Chondrocyte (in vitro differentiated cells): ENCODE data around the gene NCBP3. TPM values are rescaled to one million over a fixed set of nuclear protein-coding genes. Genes with fewer than 3 reads are reported as not detected.
A peak's percentile ranks its signal among the peaks of the same experiment; 100 is the strongest.
"Not testable (repeated sequence)": the region's sequence is repeated elsewhere in the genome, so short reads cannot be mapped to it uniquely, and the experiment has no call there.

Experiments
- DNase-seq: peaks from one replicate; pipeline ENCODE4 v3.0.0; 2021; ENCODE audit warnings: mixed read lengths, low spot score
- H3K27ac Mint-ChIP-seq: one replicate; pipeline ENCODE4 v1.8.0; 2021; ENCODE audit warnings: mild to moderate bottlenecking, moderate library complexity, mixed read lengths; ENCODE audit not compliant: unreplicated experiment
- H3K27me3 Mint-ChIP-seq: 2 replicates; pipeline ENCODE4 v1.8.0; 2021; ENCODE audit warnings: low read depth, mixed read lengths
- H3K36me3 Mint-ChIP-seq: 2 replicates; pipeline ENCODE4 v1.8.0; 2021; ENCODE audit warnings: low read depth, mixed read lengths
- H3K4me1 Mint-ChIP-seq: 2 replicates; pipeline ENCODE4 v1.8.0; 2021; ENCODE audit warnings: low read depth, mild to moderate bottlenecking, mixed read lengths
- H3K4me3 Mint-ChIP-seq: one replicate; pipeline ENCODE4 v1.8.0; 2021; ENCODE audit warnings: mild to moderate bottlenecking, moderate library complexity, mixed read lengths; ENCODE audit not compliant: unreplicated experiment
- H3K9me3 Mint-ChIP-seq: 2 replicates; pipeline ENCODE4 v1.8.0; 2021; ENCODE audit warnings: low read depth, mixed read lengths
- CTCF ChIP-seq: fragments of 200-600 bp; sonication (generic); IDR thresholded peaks from 2 replicates; pipeline ENCODE4 v1.5.0; 2021; ENCODE audit warnings: antibody characterized with exemption, mild to moderate bottlenecking, moderate library complexity
- total RNA-seq: library from RNA; stranded (reverse); gene quantifications from 3 replicates; pipeline ENCODE4 v1.2.1, GENCODE V29; 2021

NCBP3 gene
- total RNA-seq, 1 donor from 2014 or later = 33.7 TPM

GRCh38 chr17:3796822-3797170 is 49.2 kb downstream of the NCBP3 start:
- H3K4me1 Mint-ChIP-seq = peaks cover 40% of the 10 kb centered on the region
- H3K27me3 Mint-ChIP-seq = no peaks in the 10 kb centered on the region
- peak overlapping the region; percentile 51 for H3K27ac Mint-ChIP-seq
- H3K9me3 Mint-ChIP-seq = no peaks in the 10 kb centered on the region
- TF ChIP-seq CTCF = no peak
- no peaks in the 10 kb centered on the region for H3K36me3 Mint-ChIP-seq
- DNase-seq = no peak
- H3K4me3 Mint-ChIP-seq = no peak overlapping the region

- Mint-ChIP-seq H3K9me3 (no peaks in the 10 kb centered on the region), H3K36me3 (no peaks in the 10 kb centered on the region), H3K4me1 (peaks cover 44% of the 10 kb centered on the region), H3K4me3 (no peak overlapping the region), H3K27me3 (no peaks in the 10 kb centered on the region), H3K27ac (peak overlapping the region; percentile 51)
- DNase-seq = no peak
- no peak for TF ChIP-seq CTCF
These were observed 49.8 kb downstream of the NCBP3 start for GRCh38 chr17:3796110-3796821.

GRCh38 chr17:3795390-3796102 is 50.5 kb downstream of the NCBP3 start:
- no peak for DNase-seq
- H3K27me3 Mint-ChIP-seq = no peaks in the 10 kb centered on the region
- no peaks in the 10 kb centered on the region for H3K9me3 Mint-ChIP-seq
- H3K4me3 Mint-ChIP-seq = no peak overlapping the region
- no peaks in the 10 kb centered on the region for H3K36me3 Mint-ChIP-seq
- peak overlapping the region; percentile 90 for H3K27ac Mint-ChIP-seq
- H3K4me1 Mint-ChIP-seq = peaks cover 40% of the 10 kb centered on the region
- no peak for TF ChIP-seq CTCF

GRCh38 chr17:3794557-3795389 is 51.3 kb downstream of the NCBP3 start:
- H3K4me3 Mint-ChIP-seq = no peak overlapping the region
- H3K27me3 Mint-ChIP-seq = no peaks in the 10 kb centered on the region
- H3K36me3 Mint-ChIP-seq = no peaks in the 10 kb centered on the region
- no peaks in the 10 kb centered on the region for H3K9me3 Mint-ChIP-seq
- TF ChIP-seq CTCF = no peak
- peak overlapping the region; percentile 90 for H3K27ac Mint-ChIP-seq
- DNase-seq = peak; percentile 94
- H3K4me1 Mint-ChIP-seq = peaks cover 39% of the 10 kb centered on the region

- H3K9me3 Mint-ChIP-seq, DNase-seq, H3K36me3 Mint-ChIP-seq, H3K27me3 Mint-ChIP-seq, H3K4me3 Mint-ChIP-seq: not testable (repeated sequence)
- Mint-ChIP-seq H3K27ac (peak overlapping the region; percentile 90), H3K4me1 (peaks cover 39% of the 10 kb centered on the region)
These were observed 51.9 kb downstream of the NCBP3 start for GRCh38 chr17:3794152-3794551.

GRCh38 chr17:3793258-3793657 is 52.8 kb downstream of the NCBP3 start:
- not testable (repeated sequence) for H3K36me3 Mint-ChIP-seq, H3K27ac Mint-ChIP-seq, H3K9me3 Mint-ChIP-seq, H3K27me3 Mint-ChIP-seq, DNase-seq, H3K4me3 Mint-ChIP-seq
- peaks cover 31% of the 10 kb centered on the region for H3K4me1 Mint-ChIP-seq
